Upper lobe of right lung (tissue), 1 donor: ENCODE results near the gene SPATA13. TPM values are rescaled to one million over a fixed set of nuclear protein-coding genes. Genes with fewer than 3 reads are reported as not detected.

Source experiments
- ATAC-seq: fragments of 200-7000 bp; cut with Tn5 transposase; one replicate; pipeline ENCODE4 v1.9.1; 2020; ENCODE audit warnings: mild to moderate bottlenecking, moderate library complexity
- DNase-seq: peaks from one replicate; pipeline ENCODE4 v3.0.0-alpha.2; 2020
- H3K27ac ChIP-seq: fragments of 200-600 bp; one replicate; pipeline ENCODE4 v1.8.0; 2022
- H3K27me3 ChIP-seq: fragments of 200-600 bp; one replicate; pipeline ENCODE4 v1.8.0; 2022; ENCODE audit warnings: mild to moderate bottlenecking
- H3K36me3 ChIP-seq: fragments of 200-600 bp; one replicate; pipeline ENCODE4 v1.8.0; 2022
- H3K4me1 ChIP-seq: fragments of 200-600 bp; one replicate; pipeline ENCODE4 v1.8.0; 2022
- H3K4me3 ChIP-seq: fragments of 200-600 bp; one replicate; pipeline ENCODE4 v1.8.0; 2022; ENCODE audit warnings: mild to moderate bottlenecking
- H3K9me3 ChIP-seq: fragments of 200-600 bp; one replicate; pipeline ENCODE4 v1.8.0; 2022
- intact Hi-C: fragments of 100-400 bp; cut with DNase I; formaldehyde crosslinking; loops from one replicate; pipeline ENCODE4 v1.11.0; 2022
- total RNA-seq: library from RNA; stranded (reverse); fragmentation: NEBNext Ultra II Directional; extraction: Animal tissue kit (Norgen Biotek cat#: 25700); gene quantifications from one replicate; pipeline ENCODE4 v1.2.1, GENCODE V29; 2021
- TF ChIP-seq, protein P1 (sequence below): fragments of 200-600 bp; IDR thresholded peaks from one replicate; pipeline ENCODE4 v1.8.0; 2022; ENCODE audit warnings: antibody characterized with exemption
- donor health status: DM: no; HTN: yes; CAD: no; lungs with severe emphysema.

SPATA13 gene
- total RNA-seq, 1 donor from 2014 or later: 34.4 TPM

DNA sequence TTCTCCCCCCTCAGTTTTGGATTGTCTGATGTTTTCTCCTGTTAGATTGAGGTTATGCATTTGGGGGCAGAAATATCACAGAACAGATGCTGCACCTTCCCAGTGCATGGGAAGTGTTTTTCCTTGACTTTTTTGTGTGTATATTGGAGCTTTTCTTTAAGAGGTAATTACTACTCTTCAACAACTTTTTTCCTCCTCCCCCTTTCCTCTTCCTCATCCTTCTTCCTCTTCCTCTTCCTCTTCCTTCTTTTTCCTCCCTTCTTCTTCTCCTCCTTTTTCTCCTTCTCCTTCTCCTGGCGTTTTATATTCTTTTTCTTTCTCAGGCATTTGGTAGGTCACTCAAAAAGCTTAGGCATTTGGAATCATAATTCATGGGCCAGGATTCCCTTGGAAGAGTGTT, 18.1 kb upstream of the SPATA13 start:
- no peak for ATAC-seq
- no peak for DNase-seq
- Histone ChIP-seq H3K27ac (no peak overlapping the region), H3K4me1 (no peaks in the 10 kb centered on the region), H3K27me3 (no peaks in the 10 kb centered on the region), H3K9me3 (no peaks in the 10 kb centered on the region), H3K4me3 (no peak overlapping the region), H3K36me3 (no peaks in the 10 kb centered on the region)
- intact Hi-C loops: no loop called here
- TF ChIP-seq, protein P1, sequence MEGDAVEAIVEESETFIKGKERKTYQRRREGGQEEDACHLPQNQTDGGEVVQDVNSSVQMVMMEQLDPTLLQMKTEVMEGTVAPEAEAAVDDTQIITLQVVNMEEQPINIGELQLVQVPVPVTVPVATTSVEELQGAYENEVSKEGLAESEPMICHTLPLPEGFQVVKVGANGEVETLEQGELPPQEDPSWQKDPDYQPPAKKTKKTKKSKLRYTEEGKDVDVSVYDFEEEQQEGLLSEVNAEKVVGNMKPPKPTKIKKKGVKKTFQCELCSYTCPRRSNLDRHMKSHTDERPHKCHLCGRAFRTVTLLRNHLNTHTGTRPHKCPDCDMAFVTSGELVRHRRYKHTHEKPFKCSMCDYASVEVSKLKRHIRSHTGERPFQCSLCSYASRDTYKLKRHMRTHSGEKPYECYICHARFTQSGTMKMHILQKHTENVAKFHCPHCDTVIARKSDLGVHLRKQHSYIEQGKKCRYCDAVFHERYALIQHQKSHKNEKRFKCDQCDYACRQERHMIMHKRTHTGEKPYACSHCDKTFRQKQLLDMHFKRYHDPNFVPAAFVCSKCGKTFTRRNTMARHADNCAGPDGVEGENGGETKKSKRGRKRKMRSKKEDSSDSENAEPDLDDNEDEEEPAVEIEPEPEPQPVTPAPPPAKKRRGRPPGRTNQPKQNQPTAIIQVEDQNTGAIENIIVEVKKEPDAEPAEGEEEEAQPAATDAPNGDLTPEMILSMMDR: no peak

- intact Hi-C loops: no loop called here
- TF ChIP-seq, protein P1: no peak
Measured at GRCh38 chr13:24142886-24143285, 17.6 kb upstream of the SPATA13 start.

GRCh38 chr13:24145240-24145639, 15.3 kb upstream of the SPATA13 start:
- ATAC-seq (no peak), DNase-seq (no peak)
- no peaks in the 10 kb centered on the region for H3K9me3 ChIP-seq
- intact Hi-C loops: no loop called here
- H3K27ac ChIP-seq: no peak overlapping the region
- H3K27me3 ChIP-seq: no peaks in the 10 kb centered on the region
- H3K4me3 ChIP-seq: no peak overlapping the region
- TF ChIP-seq, protein P1: no peak
- H3K4me1 ChIP-seq: peaks cover 8% of the 10 kb centered on the region
- H3K36me3 ChIP-seq: no peaks in the 10 kb centered on the region

More at GRCh38 chr13:24142886-24143285, 17.6 kb upstream of the SPATA13 start:
- no peak overlapping the region for H3K27ac ChIP-seq
- no peaks in the 10 kb centered on the region for H3K36me3 ChIP-seq
- no peak for ATAC-seq
- H3K4me1 ChIP-seq: no peaks in the 10 kb centered on the region
- no peak overlapping the region for H3K4me3 ChIP-seq
- no peak for DNase-seq
- no peaks in the 10 kb centered on the region for H3K9me3 ChIP-seq
- no peaks in the 10 kb centered on the region for H3K27me3 ChIP-seq

DNA sequence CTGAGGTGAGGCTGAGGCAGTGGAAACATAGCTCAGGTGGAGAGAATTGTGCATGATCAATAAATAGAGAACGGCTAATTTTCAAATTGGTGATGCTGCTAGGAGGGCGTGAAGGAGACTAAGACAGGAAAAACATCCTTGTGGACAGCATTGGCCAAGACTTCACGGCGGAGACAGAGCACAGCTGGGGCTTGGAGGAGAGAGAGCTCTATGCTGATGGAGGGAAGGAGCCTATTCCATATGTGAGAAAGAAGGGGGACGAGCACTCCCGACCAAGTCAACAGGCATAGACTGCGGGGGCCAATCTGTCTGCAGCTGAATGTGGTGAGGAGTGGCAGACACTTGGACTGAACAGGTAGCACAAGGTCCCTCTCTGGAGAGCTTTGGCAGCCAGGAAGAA, 14.8 kb upstream of the SPATA13 start:
- DNase-seq: no peak
- H3K27me3 ChIP-seq: no peaks in the 10 kb centered on the region

DNA sequence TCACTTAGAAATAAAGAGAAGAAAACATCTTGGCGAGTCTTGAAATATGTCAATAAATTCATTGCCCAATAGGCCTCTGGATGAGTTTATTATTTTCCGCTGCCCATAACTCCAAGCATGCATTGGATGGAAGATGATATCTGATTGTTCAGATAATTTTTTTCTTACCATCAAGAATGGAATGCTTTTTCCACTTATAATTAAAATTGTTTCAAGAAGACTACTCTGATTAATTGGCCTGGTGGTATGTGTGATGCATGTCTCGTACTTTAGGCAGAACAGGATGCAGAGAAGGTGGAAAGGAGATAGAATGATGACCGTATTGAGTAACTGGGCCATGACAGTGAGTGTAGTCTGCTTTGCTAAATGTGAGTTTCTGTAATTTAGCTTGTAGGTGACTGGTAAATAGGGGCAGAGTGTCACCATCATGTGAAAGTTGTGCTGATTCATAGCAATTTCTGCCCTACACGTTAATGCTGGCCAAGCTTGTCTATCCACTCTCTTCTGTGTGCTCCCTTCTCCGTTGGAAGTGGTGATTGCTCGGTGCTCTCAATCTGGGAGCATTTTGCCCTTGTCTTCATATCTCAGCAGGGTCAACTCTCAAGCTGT, 13.5 kb upstream of the SPATA13 start:
- peaks cover 8% of the 10 kb centered on the region for H3K4me1 ChIP-seq
- DNase-seq: no peak
- intact Hi-C loops: no loop called here
- no peaks in the 10 kb centered on the region for H3K9me3 ChIP-seq
- no peaks in the 10 kb centered on the region for H3K36me3 ChIP-seq
- H3K27ac ChIP-seq: no peak overlapping the region
- H3K27me3 ChIP-seq: no peaks in the 10 kb centered on the region
- TF ChIP-seq, protein P1: no peak
- no peak for ATAC-seq
- no peak overlapping the region for H3K4me3 ChIP-seq

More for the DNA sequence above, 14.8 kb upstream of the SPATA13 start:
- ATAC-seq: no peak
- no peaks in the 10 kb centered on the region for H3K9me3 ChIP-seq
- H3K27ac ChIP-seq: no peak overlapping the region
- TF ChIP-seq, protein P1: no peak
- intact Hi-C loops: no loop called here
- H3K4me1 ChIP-seq: peaks cover 8% of the 10 kb centered on the region
- no peak overlapping the region for H3K4me3 ChIP-seq
- no peaks in the 10 kb centered on the region for H3K36me3 ChIP-seq

GRCh38 chr13:24147570-24147963, 13.0 kb upstream of the SPATA13 start:
- H3K4me1 ChIP-seq: peaks cover 8% of the 10 kb centered on the region
- no peaks in the 10 kb centered on the region for H3K27me3 ChIP-seq
- H3K36me3 ChIP-seq: no peaks in the 10 kb centered on the region
- H3K9me3 ChIP-seq: no peaks in the 10 kb centered on the region
- no peak for ATAC-seq
- intact Hi-C loops: no loop called here
- no peak for DNase-seq
- H3K4me3 ChIP-seq: no peak overlapping the region
- TF ChIP-seq, protein P1: no peak
- no peak overlapping the region for H3K27ac ChIP-seq
